ENCODE measurements around the gene PTPN1. TPM values are rescaled to one million over a fixed set of nuclear protein-coding genes. Genes with fewer than 3 reads are reported as not detected.
A peak's percentile ranks its signal among the peaks of the same experiment; 100 is the strongest.

PTPN1 gene
- total and polyA plus RNA-seq, 2 of the 13 experiments (the other 11 are each of a cell fraction or from before 2014, with no cell fraction given): 17.7 to 37.2 TPM

GRCh38 chr20:50575865-50576720, 65.9 kb downstream of the PTPN1 start (continued):
- TF ChIP-seq SNAPC5 (CRISPR knock-in tag; IDR thresholded peaks at IDR 0.05; ENCODE audit: borderline replicate concordance) (no peak), POLR2AphosphoS2 (IDR thresholded peaks at IDR 0.05; ENCODE audit: low read depth, low read length) (no peak), ZBTB43 (CRISPR knock-in tag; conservative IDR thresholded peaks at IDR 0.05) (no peak), SNAPC4 (CRISPR knock-in tag; IDR thresholded peaks at IDR 0.05) (no peak), ZNF720 (CRISPR knock-in tag; IDR thresholded peaks at IDR 0.05) (no peak), NR2F6 (IDR thresholded peaks at IDR 0.05) (no peak), NR2F6 (CRISPR knock-in tag; IDR thresholded peaks at IDR 0.05) (no peak), ZBTB8A (CRISPR knock-in tag; IDR thresholded peaks at IDR 0.05; ENCODE audit: borderline replicate concordance, low read depth) (no peak), ZNF780A (CRISPR knock-in tag; IDR thresholded peaks at IDR 0.05) (no peak), ONECUT2 (CRISPR knock-in tag; IDR thresholded peaks at IDR 0.05) (no peak), SMAD1 (CRISPR knock-in tag; IDR thresholded peaks at IDR 0.05; ENCODE audit: borderline replicate concordance, low read depth) (no peak), ZSCAN30 (CRISPR knock-in tag; IDR thresholded peaks at IDR 0.05) (no peak), HMGA1 (CRISPR knock-in tag; conservative IDR thresholded peaks at IDR 0.05) (no peak), GMEB2 (CRISPR knock-in tag; IDR thresholded peaks at IDR 0.05; ENCODE audit: low read depth) (no peak), SPEN (CRISPR knock-in tag; IDR thresholded peaks at IDR 0.05; ENCODE audit: low read depth) (peak; percentile 40; the same call in 1 of the 2 replicates), HMGXB4 (CRISPR knock-in tag; IDR thresholded peaks at IDR 0.05; ENCODE audit: borderline replicate concordance in 1 of 2, low read depth in 1 of 2) (peak in 1 of 2 experiments; percentile 43; a peak in 1 of 4 replicates), ZNF7 (CRISPR knock-in tag; IDR thresholded peaks at IDR 0.05) (no peak), ZNF143 (CRISPR knock-in tag; IDR thresholded peaks at IDR 0.05) (no peak)
